Ishikawa (cell line): Measurements from ENCODE around the gene IL17RA.

Experiments used
- CEBPB ChIP-seq: IDR thresholded peaks from 2 replicates; pipeline ENCODE4 v1.6.1; 2012
- CREB1 ChIP-seq: IDR thresholded peaks from 2 replicates; pipeline ENCODE4 v1.6.1; 2012; ENCODE audit warnings: low read depth
- EGR1 ChIP-seq: IDR thresholded peaks from 2 replicates; pipeline ENCODE4 v1.6.1; 2012
- EP300 ChIP-seq: IDR thresholded peaks from 2 replicates; pipeline ENCODE4 v1.6.1; 2012; ENCODE audit warnings: borderline replicate concordance
- FOXM1 ChIP-seq: IDR thresholded peaks from 2 replicates; pipeline ENCODE4 v1.6.1; 2012; ENCODE audit warnings: low read depth, borderline replicate concordance
- NFIC ChIP-seq: IDR thresholded peaks from 2 replicates; pipeline ENCODE4 v1.6.1; 2012
- RAD21 ChIP-seq: IDR thresholded peaks from 2 replicates; pipeline ENCODE4 v1.6.1; 2012; ENCODE audit warnings: low read depth
- REST ChIP-seq: IDR thresholded peaks from 2 replicates; pipeline ENCODE4 v1.6.1; 2012; ENCODE audit warnings: low read depth, mild to moderate bottlenecking
- TAF1 ChIP-seq: IDR thresholded peaks from 2 replicates; pipeline ENCODE4 v1.6.1; 2012; ENCODE audit warnings: low read depth, mild to moderate bottlenecking
- TCF12 ChIP-seq: IDR thresholded peaks from 2 replicates; pipeline ENCODE4 v1.6.1; 2012; ENCODE audit warnings: low read depth
- USF1 ChIP-seq: IDR thresholded peaks from 2 replicates; pipeline ENCODE4 v1.6.1; 2012
- ZBTB7A ChIP-seq: IDR thresholded peaks from 2 replicates; pipeline ENCODE4 v1.6.1; 2012; ENCODE audit warnings: low read depth
- TF ChIP-seq, protein P1 (sequence below): IDR thresholded peaks from 2 replicates; pipeline ENCODE4 v1.6.1; 2012

DNA sequence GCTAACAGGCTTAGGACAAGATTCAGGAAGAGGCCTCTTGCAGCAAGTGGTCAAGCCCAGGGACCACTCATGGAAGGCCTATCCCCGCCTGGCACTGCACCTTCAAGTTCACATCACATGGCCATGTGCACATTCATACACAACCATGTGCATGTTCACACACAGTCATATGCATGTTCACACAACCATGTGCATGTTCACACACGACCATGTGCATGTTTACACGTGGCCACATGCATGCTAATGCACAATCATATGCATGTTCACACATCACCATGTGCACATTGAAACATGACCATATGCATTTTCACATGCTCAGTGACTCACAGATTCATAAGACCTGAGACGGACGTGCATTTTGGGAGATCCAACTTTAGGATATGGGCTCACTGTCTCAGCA, 28.7 kb upstream of the IL17RA start:
- no peak for TF ChIP-seq ZBTB7A
- TF ChIP-seq USF1 = no peak
- TF ChIP-seq CREB1 = no peak
- TF ChIP-seq REST = no peak
- no peak for TF ChIP-seq EP300
- TF ChIP-seq, protein P1, sequence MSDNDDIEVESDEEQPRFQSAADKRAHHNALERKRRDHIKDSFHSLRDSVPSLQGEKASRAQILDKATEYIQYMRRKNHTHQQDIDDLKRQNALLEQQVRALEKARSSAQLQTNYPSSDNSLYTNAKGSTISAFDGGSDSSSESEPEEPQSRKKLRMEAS = no peak
- TF ChIP-seq RAD21 = no peak
- TF ChIP-seq CEBPB = no peak
- TF ChIP-seq TCF12 = no peak
- no peak for TF ChIP-seq NFIC
- TF ChIP-seq TAF1 = no peak
- no peak for TF ChIP-seq FOXM1
- no peak for TF ChIP-seq EGR1
